Omental fat pad (tissue), 4 donors: ENCODE data around the gene LMNA. TPM values are rescaled to one million over a fixed set of nuclear protein-coding genes. Genes with fewer than 3 reads are reported as not detected.
A peak's percentile ranks its signal among the peaks of the same experiment; 100 is the strongest.

Experiments used
- ATAC-seq: fragments of 150-250 bp; one replicate; pipeline ENCODE4 v1.9.1; 2016; ENCODE audit warnings: mild to moderate bottlenecking, moderate library complexity; ENCODE audit not compliant: low FRiP score
- DNase-seq: peaks from one replicate; pipeline ENCODE4 v3.0.0-alpha.2; 2019; ENCODE audit warnings: low spot score
- CTCF ChIP-seq, 3 donors: fragments of 450-650 bp; IDR thresholded peaks; one replicate each; pipeline ENCODE4 v1.5.1; 2016 to 2017; ENCODE audit warnings: antibody characterized with exemption in 3 of 3, mild to moderate bottlenecking in 3 of 3, moderate library complexity in 2 of 3
- total RNA-seq, 4 donors: library from RNA; depleted of rRNA; stranded (reverse); fragments of >200 nt; gene quantifications; one replicate each; pipeline ENCODE4 v1.1.0, GENCODE V29; 2016

The LMNA gene
- total RNA-seq, 4 donors from 2014 or later, result 288 to 1,820 (median 589) TPM

- no peak for ATAC-seq
- DNase-seq, result no peak
Observed at GRCh38 chr1:156154317-156154749, 39.8 kb downstream of the LMNA start.

GRCh38 chr1:156155756-156156510, 41.4 kb downstream of the LMNA start:
- DNase-seq (no peak), ATAC-seq (no peak)
- no peak for TF ChIP-seq CTCF (IDR thresholded peaks at IDR 0.05)

More at GRCh38 chr1:156154317-156154749, 39.8 kb downstream of the LMNA start:
- TF ChIP-seq CTCF (IDR thresholded peaks at IDR 0.05), result no peak

GRCh38 chr1:156157506-156157905, 43.0 kb downstream of the LMNA start:
- no peak for ATAC-seq
- no peak for TF ChIP-seq CTCF (IDR thresholded peaks at IDR 0.05)
- DNase-seq, result no peak

GRCh38 chr1:156157966-156158365, 43.5 kb downstream of the LMNA start:
- DNase-seq (no peak), ATAC-seq (no peak)
- TF ChIP-seq CTCF (IDR thresholded peaks at IDR 0.05), result no peak

GRCh38 chr1:156160000-156160742, 45.7 kb downstream of the LMNA start:
- DNase-seq (no peak), ATAC-seq (no peak)
- no peak for TF ChIP-seq CTCF (IDR thresholded peaks at IDR 0.05)

GRCh38 chr1:156160743-156161171, 46.2 kb downstream of the LMNA start:
- TF ChIP-seq CTCF (IDR thresholded peaks at IDR 0.05), result no peak
- ATAC-seq (peak; percentile 58), DNase-seq (peak; percentile 69)
